RKO (cell line): ENCODE results near the gene IKZF1.

ENCODE experiments used
- DNase-seq: peaks from one replicate; pipeline ENCODE4 v3.0.0-alpha.2; 2016; ENCODE audit warnings: low spot score

The IKZF1 gene

DNA sequence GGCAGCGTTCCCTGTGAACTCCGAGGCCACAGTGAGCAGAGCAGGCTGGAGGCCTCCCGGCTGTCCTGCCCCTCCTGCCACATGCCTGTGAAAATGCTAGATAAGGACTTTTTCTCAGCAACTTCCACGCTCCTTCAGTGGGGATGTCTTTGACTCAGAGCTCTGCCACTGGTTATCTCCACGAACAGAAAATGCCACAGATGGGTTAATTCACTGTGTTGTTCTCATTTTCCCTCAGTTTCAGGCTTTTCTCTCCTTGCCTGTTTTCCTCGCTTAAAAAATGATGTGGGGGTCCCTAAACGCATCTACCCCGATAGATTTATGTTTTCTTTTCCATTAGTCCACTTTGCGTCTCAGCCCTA is 51.3 kb downstream of the IKZF1 start:
- no peak for DNase-seq

DNA sequence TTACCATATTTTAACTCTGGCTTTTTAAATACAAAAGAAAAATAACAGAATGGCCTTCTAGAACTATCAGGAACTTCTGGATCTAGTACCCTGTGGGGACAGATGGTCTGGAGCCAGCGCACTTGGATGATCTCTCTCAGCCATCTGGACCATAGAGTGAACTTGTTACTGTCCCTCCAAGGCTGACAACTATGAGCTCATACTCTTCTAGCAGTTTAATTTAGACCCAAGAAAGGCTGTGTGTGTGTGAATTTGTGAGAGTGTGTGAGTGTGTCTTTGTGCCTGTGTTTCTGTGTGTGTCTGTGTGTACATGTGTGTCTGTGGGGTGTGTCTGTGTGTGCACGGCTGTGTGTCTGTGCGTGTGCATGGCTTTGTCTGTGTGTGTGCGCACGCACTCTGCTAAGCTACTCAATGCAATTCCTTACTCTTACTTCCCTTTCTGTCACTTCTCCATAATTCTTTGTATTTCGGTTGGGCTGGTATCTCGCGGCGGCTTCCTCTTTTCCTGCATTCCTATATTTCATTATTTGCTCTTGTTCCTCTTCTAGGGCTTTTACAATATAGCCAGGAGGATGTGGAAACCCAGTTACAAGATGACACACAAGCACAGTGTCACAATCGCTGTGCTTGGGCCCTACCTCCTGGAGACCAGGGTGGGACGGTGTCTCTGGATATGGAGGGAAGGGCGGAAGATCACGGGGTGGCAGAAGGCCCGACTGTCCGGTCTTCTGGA is 51.9 kb downstream of the IKZF1 start:
- no peak for DNase-seq

DNA sequence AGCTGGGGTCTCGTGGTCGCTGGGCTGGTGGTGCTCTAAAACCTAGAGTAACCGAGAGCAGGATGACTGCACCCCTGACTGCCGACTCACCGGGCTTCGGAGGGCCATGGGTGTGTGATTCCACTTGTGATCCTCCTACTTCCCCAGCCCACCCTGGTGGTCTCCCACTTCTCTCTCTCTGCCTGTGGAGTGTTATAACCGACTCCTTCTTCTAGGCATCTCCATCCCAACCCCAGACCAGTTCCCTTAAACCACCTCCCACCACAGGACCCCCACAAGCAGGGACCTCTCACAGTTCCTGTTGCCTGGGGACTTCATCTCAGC is 52.4 kb downstream of the IKZF1 start:
- DNase-seq: no peak

GRCh38 chr7:50357426-50357825 is 52.9 kb downstream of the IKZF1 start:
- no peak for DNase-seq

DNA sequence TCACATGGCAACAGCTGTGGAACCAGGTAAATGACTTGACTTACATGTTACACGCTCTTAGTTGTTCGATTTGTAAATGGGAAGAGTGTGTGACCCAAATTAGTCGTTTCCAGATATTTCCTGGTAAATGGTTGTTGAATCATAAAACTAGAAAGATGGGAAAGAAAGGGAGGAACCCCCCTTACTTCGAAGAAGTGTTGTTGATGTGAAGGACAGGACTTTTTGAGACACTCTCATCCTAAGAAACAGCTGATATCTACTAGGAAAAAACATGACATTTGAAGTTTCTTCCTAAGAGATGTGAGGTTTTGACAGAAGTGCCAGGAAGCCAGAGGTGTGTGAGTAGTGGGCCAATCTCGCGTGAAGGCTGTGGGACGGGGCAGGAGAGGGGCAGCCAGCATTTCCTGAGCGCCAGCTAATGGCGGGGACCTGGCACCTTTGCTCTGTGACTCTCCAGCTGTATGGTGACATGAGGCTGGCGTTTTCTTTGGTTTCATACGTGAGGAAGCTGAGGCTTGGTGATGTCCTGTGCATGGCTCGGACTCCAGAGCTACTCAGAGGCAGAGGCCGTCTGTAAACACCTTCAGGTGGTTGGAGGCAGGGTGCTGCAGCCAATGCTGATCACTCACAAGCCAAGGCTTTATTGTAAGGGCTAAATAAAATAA is 53.7 kb downstream of the IKZF1 start:
- DNase-seq: no peak

DNA sequence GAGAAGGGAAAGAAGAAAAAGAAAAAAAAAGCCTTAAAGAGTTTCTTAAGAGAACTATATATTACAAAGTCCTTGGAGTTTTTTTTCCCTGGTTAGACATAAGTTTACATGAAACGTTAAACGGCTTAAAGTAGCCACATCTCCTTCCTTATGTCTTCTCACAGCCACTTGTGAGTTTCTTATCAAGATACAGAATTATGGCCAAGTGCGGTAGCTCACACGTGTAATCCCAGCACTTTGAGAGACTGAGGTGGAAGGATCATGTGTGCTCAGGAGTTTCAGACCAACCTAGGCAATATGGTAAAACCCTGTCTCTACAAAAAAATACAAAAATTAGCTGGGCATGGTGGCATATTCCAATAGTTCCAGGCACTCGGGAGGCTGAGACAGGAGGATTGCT is 54.3 kb downstream of the IKZF1 start:
- DNase-seq: no peak

DNA sequence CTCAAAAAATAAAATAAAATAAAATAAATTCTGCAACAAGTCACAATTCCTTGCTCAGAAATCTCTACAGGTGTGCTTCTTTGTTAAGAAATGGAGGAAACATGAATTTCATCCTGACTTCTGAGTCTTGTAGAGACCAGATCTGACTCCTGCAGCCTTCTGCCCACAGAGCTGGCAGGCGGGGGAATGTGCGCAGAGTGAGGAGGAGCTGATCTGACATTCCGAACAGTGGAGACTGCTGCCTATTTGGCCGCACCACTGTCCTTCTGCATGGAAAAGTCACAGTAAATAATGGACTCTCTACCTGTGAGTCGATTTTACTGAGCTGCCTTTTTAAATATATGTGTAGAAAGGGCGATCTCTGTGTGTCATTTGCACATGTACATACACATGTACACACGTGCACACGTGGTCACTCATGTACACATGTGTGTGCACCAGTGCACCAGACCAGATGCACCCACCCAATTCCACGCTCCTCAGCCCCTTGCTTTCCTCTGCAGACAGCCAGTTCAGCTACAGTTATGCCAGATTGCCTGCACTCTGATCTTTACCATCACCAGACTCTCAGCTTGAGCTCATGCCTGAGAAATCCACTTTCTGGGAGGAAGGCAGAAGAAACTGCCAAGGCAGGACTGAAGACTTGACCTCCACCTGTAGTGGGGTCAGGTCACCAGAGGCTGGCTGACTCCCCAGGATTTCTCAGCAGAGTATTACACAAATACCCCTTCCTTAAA is 54.9 kb downstream of the IKZF1 start:
- DNase-seq: no peak

GRCh38 chr7:50359995-50360925 is 55.7 kb downstream of the IKZF1 start:
- no peak for DNase-seq

GRCh38 chr7:50362142-50362541 is 57.6 kb downstream of the IKZF1 start:
- DNase-seq: no peak

DNA sequence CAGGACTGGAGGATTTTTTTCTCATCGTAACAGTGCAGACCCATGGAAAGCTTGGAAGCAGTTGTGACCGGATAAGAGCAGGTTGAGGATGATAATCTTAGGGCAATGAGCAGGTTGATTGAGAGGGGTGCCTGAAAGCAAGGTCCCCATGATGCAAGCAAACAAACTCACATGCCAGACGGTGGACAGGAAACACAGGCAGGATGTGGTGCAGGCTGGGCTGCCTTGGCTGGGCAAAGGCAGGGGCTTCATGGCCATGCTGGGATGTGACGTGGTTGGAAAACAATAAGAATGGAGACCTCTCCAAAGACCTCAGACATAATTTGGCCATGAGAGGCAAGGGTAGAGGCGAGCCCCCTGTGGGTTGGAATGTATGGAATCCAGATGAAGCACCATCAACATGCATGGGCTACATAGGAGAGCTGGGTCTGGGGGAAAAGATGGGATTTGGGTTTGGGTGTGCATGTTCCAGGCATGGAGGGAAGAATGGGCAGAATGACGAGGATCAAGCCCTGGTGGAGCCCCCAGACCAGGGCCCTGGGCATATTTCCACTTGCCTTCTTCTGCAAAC is 58.3 kb downstream of the IKZF1 start:
- DNase-seq: no peak

GRCh38 chr7:50363327-50364060 is 59.0 kb downstream of the IKZF1 start:
- no peak for DNase-seq

DNA sequence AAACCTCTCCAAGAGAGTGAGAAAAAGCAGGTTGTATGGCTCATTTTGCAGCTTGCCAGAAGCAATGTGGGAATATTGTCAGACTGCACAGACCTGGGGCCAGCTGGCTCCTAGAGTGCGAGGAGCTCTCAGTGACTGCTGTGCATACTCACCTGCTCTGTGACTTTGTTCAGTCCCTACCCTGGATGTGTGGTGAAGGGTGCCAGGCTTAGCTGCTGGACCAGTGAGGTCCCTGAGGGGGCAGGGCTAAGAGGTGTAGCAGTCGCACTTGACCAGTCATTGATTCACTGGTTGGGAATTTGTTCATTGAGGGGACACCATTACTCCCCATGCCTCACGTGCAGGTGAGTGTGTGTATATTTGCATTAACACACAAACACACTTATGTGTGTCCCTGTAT is 60.1 kb downstream of the IKZF1 start:
- no peak for DNase-seq

DNA sequence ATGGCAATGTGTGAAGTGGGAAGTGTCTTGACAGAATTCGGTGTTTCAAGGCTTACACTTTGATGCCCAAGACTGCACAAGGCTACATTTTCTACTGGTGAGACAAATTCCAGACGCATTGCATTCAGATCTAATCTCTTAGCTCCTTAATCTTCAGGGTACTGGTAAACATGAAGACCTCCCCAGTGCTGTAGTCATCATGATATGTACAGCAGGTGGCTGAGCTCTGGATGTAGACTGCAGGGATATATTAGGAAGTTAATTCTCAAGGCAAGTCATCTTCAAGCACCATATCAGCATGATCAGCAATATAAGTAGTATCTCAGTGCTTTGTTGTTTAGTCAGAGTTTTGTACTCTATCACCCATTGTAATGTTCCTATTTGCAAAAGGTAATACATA is 61.8 kb downstream of the IKZF1 start:
- DNase-seq: no peak

- no peak for DNase-seq
Measured at GRCh38 chr7:50367100-50367499, 62.6 kb downstream of the IKZF1 start.

DNA sequence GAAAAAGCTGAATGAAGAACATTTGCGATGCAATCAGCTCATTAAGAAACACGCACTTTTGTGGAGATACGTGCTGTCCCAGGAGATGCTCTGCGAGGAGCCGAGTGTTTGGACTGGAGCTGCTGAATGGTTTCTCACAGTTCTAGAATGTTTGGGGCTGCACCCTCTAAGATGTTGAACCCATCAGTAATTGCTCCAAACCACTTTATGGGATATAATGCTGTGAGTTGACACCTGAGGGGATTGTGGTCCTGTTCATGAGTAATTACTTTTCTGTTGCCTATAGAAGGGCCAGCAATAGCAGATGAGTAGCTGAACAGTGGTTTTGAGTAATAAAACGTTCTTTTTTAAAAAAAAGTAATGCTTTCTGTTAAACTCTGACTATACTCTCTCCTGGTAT is 63.1 kb downstream of the IKZF1 start:
- no peak for DNase-seq

DNA sequence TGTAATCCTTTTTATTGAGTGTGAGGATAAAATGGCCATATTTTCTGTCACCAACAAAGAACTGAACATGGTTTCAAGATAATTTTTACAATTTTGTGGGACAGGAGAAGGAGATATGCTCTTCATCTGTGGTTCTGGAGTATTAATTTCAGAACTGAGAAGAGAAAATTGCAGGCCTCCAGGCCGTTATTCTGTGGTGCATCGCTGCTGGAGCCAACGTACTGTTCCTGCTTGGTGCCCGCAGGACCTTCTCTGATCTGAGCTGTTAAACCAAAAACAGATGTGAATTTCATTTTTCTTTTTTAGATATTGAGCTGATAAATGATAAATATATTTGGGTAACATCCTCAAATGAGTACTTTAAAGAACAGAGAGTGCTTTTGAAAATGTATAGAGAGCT is 63.9 kb downstream of the IKZF1 start:
- no peak for DNase-seq

GRCh38 chr7:50369143-50370026 is 64.9 kb downstream of the IKZF1 start:
- DNase-seq: peak; percentile 43

DNA sequence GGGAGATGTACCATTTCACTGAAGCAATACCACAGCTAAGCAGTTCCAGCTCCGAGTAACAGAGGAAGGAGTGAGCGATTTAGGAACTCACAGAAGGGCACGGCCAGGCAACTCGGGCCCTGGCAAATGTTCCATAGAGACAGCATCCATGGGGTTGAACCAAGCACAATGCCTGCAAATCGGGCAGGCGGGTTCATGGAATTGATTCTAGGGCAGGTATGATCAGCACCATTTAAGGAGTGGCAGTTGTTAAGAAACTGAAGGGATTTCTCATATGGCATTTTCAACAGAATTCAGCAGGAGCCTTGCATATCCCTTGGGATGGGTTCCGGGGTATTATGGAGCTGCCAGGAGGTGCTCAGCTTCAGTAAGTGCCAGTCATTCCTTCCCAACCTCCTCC is 66.4 kb downstream of the IKZF1 start:
- no peak for DNase-seq

DNA sequence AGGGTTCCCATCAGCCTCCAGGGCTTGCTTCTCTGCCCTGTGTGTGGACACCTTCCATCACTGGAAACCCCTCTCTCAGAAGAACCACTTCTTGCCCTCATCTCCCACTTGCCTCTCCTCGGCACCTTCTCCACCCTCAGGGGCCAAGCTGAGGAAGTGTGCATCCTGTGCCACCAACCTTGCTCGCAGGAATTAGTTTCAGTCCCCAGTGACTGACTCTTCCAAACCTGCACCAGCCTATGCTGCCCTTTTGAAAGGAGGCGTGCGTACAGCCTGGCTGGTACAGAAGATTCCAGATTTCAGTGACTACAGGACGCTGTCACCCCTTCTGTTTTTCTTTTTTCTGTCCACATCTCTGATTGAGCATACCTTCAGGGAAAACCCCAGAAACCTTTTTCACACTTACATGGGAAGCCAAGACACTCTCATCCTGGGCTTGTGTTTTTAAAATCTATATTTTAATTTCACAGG is 67.1 kb downstream of the IKZF1 start:
- DNase-seq: no peak

DNA sequence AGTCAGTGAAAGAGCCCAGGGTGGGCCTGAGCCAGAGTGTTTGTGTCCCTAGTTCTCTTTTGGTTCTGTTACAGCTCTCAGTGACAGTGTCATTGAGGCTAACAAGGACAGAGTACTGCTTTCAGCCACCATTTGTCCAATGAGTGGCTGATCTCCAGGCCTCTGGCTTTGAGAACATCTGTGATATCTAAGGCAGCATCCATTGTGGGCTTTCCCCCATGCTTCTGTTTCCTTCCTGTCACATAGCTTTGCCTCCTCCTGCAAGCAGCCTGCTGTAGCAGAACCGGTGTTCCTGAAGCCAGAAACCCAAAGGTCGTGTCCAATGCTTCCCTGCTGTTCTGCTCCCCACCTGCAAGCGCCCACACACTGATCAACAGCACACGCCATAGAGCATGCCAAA is 68.4 kb downstream of the IKZF1 start:
- DNase-seq: no peak
